ENCODE results near the gene MRPS15.

MRPS15 gene

DNA sequence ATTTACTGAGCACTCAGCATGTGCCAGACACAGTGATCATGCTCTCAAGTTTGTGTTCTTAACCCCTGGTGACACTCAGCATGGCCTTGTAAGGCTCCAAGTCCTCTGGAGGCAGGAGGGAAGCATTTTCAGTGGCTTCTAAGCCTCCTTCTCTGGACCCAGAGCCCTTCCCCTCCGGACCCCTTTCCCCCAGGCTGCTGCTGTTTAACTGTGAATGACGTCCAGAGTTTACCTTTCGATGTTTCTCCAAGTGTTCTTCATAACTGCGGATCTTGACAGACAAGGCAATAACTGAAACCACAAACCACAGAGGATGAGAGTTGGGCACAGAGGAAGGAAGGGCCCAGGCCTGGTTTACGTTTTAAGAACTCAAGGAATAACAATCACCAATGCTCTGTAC lies 6.5 kb downstream of the MRPS15 start (continued):
- TF ChIP-seq, protein P1, sequence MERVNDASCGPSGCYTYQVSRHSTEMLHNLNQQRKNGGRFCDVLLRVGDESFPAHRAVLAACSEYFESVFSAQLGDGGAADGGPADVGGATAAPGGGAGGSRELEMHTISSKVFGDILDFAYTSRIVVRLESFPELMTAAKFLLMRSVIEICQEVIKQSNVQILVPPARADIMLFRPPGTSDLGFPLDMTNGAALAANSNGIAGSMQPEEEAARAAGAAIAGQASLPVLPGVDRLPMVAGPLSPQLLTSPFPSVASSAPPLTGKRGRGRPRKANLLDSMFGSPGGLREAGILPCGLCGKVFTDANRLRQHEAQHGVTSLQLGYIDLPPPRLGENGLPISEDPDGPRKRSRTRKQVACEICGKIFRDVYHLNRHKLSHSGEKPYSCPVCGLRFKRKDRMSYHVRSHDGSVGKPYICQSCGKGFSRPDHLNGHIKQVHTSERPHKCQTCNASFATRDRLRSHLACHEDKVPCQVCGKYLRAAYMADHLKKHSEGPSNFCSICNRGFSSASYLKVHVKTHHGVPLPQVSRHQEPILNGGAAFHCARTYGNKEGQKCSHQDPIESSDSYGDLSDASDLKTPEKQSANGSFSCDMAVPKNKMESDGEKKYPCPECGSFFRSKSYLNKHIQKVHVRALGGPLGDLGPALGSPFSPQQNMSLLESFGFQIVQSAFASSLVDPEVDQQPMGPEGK (CRISPR knock-in tag; IDR thresholded peaks at IDR 0.05; ENCODE audit: borderline replicate concordance), result no peak
- TF ChIP-seq ZNF8 (CRISPR knock-in tag; IDR thresholded peaks at IDR 0.05), result no peak
- TF ChIP-seq ARNTL (CRISPR knock-in tag; IDR thresholded peaks at IDR 0.05; ENCODE audit: borderline replicate concordance, low read depth), result no peak
- TF ChIP-seq, protein P2, sequence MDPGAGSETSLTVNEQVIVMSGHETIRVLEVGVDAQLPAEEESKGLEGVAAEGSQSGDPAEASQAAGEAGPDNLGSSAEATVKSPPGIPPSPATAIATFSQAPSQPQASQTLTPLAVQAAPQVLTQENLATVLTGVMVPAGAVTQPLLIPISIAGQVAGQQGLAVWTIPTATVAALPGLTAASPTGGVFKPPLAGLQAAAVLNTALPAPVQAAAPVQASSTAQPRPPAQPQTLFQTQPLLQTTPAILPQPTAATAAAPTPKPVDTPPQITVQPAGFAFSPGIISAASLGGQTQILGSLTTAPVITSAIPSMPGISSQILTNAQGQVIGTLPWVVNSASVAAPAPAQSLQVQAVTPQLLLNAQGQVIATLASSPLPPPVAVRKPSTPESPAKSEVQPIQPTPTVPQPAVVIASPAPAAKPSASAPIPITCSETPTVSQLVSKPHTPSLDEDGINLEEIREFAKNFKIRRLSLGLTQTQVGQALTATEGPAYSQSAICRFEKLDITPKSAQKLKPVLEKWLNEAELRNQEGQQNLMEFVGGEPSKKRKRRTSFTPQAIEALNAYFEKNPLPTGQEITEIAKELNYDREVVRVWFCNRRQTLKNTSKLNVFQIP (CRISPR knock-in tag; IDR thresholded peaks at IDR 0.05; ENCODE audit: borderline replicate concordance, low read depth), result no peak
- no peak for TF ChIP-seq ZNF565 (CRISPR knock-in tag; conservative IDR thresholded peaks at IDR 0.05; ENCODE audit: low read depth)
- no peak for TF ChIP-seq CSDC2 (CRISPR knock-in tag; IDR thresholded peaks at IDR 0.05)

DNA sequence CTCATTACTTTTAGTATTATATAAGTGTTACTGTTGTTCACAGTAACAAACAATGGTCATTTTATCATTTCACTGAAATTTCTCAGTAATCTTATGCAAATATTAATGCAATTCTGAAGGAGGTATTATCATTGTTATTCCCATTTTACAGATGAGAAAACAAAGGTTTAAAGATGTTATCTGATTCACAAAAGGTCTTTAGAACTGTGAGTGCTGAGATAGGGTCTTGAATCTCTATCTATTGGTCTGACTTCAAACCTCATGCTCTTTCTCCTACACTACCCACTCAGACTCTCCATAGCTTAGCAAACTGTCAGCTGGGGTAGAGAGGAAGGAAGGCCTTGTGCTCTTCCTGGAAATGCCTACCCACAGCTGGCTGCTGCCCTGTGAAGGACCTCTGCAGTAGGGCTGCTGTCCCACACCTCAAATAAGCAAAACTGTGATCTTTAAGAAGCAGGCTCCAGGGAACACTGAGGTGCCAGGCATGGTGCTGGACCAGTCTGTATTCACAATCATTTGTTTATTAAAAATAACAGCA lies 7.7 kb downstream of the MRPS15 start:
- TF ChIP-seq OSR1 (CRISPR knock-in tag; IDR thresholded peaks at IDR 0.05), result no peak
- no peak for TF ChIP-seq ZFP3 (CRISPR knock-in tag; IDR thresholded peaks at IDR 0.05)
- TF ChIP-seq RARB (CRISPR knock-in tag; IDR thresholded peaks at IDR 0.05), result no peak
- no peak for TF ChIP-seq ZNF565 (CRISPR knock-in tag; conservative IDR thresholded peaks at IDR 0.05; ENCODE audit: low read depth)
- TF ChIP-seq GLIS3 (CRISPR knock-in tag; IDR thresholded peaks at IDR 0.05), result no peak
- no peak for TF ChIP-seq ZFP30 (CRISPR knock-in tag; IDR thresholded peaks at IDR 0.05)
- no peak for ATAC-seq

DNA sequence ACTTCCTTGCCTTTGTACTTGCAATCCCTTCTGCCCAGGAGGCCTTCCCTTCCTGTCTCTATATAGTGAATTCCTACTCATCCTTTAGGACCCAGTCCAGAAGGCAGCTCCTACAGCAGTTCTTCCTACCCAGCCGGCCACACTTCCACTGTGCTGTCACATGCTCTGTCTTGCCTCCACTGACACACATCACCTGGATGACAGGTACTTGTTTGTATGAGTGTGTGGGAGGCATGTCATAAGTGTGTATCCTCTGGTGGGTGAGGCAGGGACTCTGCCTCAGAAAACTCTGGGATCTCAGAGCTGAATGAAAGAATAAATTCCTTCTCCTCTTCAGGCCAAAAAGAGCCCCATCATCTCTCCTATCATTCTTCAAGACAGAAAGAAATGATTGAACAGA lies 8.8 kb downstream of the MRPS15 start:
- no peak for ATAC-seq
- TF ChIP-seq PPARA (CRISPR knock-in tag; IDR thresholded peaks at IDR 0.05; ENCODE audit: borderline replicate concordance) (no peak), BACH2 (CRISPR knock-in tag; IDR thresholded peaks at IDR 0.05; ENCODE audit: borderline replicate concordance) (no peak), ESRRG (CRISPR knock-in tag; IDR thresholded peaks at IDR 0.05) (no peak), ZNF8 (CRISPR knock-in tag; IDR thresholded peaks at IDR 0.05) (no peak), ZNF70 (CRISPR knock-in tag; IDR thresholded peaks at IDR 0.05) (no peak), GLIS3 (CRISPR knock-in tag; IDR thresholded peaks at IDR 0.05) (no peak)
- TF ChIP-seq, protein P3, sequence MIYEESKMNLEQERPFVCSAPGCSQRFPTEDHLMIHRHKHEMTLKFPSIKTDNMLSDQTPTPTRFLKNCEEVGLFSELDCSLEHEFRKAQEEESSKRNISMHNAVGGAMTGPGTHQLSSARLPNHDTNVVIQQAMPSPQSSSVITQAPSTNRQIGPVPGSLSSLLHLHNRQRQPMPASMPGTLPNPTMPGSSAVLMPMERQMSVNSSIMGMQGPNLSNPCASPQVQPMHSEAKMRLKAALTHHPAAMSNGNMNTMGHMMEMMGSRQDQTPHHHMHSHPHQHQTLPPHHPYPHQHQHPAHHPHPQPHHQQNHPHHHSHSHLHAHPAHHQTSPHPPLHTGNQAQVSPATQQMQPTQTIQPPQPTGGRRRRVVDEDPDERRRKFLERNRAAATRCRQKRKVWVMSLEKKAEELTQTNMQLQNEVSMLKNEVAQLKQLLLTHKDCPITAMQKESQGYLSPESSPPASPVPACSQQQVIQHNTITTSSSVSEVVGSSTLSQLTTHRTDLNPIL (CRISPR knock-in tag; IDR thresholded peaks at IDR 0.05; ENCODE audit: low read depth), result no peak
- TF ChIP-seq, protein P4, sequence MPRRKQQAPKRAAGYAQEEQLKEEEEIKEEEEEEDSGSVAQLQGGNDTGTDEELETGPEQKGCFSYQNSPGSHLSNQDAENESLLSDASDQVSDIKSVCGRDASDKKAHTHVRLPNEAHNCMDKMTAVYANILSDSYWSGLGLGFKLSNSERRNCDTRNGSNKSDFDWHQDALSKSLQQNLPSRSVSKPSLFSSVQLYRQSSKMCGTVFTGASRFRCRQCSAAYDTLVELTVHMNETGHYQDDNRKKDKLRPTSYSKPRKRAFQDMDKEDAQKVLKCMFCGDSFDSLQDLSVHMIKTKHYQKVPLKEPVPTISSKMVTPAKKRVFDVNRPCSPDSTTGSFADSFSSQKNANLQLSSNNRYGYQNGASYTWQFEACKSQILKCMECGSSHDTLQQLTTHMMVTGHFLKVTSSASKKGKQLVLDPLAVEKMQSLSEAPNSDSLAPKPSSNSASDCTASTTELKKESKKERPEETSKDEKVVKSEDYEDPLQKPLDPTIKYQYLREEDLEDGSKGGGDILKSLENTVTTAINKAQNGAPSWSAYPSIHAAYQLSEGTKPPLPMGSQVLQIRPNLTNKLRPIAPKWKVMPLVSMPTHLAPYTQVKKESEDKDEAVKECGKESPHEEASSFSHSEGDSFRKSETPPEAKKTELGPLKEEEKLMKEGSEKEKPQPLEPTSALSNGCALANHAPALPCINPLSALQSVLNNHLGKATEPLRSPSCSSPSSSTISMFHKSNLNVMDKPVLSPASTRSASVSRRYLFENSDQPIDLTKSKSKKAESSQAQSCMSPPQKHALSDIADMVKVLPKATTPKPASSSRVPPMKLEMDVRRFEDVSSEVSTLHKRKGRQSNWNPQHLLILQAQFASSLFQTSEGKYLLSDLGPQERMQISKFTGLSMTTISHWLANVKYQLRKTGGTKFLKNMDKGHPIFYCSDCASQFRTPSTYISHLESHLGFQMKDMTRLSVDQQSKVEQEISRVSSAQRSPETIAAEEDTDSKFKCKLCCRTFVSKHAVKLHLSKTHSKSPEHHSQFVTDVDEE (CRISPR knock-in tag; IDR thresholded peaks at IDR 0.05), result no peak
- TF ChIP-seq, protein P2 (CRISPR knock-in tag; IDR thresholded peaks at IDR 0.05; ENCODE audit: borderline replicate concordance, low read depth), result no peak

DNA sequence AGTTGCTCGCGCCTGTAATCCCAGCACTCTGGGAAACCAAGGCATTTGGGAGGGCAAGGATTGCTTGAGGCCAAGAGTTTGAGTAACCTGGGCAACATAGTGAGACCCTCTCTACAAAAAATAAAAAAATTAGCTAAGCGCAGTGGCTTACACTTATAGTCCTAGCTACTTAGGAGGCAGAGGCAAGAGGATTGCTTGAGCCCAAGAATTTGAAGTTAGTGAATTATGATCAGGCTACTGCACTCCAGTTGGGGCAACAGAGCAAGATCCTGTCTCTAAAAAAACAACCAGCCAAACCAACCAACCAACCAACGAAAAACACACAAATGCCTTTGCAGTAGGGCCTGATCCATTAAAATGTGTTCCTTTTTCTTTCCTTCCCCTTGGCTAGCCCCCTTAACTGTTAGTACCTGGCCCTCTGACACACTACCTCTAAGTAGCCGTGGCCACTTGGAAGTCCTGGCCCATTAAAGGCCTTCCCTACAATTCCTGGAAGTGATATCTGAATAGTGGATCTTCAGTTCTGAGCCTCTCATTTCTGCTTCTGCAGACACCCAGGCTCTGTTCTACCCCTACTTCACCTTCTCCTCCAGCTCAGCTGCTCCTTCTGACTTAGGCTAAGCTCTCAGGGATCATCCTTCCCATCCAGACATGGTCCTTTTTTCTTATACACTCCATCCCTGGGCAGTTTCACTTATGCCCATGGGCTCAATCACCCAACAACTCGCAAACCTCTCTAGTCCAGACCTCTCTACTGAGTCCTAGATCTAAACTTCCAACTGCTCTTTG lies 10.4 kb downstream of the MRPS15 start:
- no peak for ATAC-seq
- TF ChIP-seq ZFP30 (CRISPR knock-in tag; IDR thresholded peaks at IDR 0.05) (no peak), BACH2 (CRISPR knock-in tag; IDR thresholded peaks at IDR 0.05; ENCODE audit: borderline replicate concordance) (no peak)

Data from SK-N-SH treated with all-trans-retinoic acid at 6 μM for 48 hours (cell line).